Lower lobe of right lung (tissue), 2 donors: ENCODE measurements around the gene BCS1L. TPM values are rescaled to one million over a fixed set of nuclear protein-coding genes. Genes with fewer than 3 reads are reported as not detected.

Experiments used
- ATAC-seq, 2 donors: fragments of 200-7000 bp; cut with Tn5 transposase; one replicate each; pipeline ENCODE4 v1.9.1; 2020 to 2022; ENCODE audit warnings: mild to moderate bottlenecking in 2 of 2, moderate library complexity in 2 of 2
- DNase-seq: peaks from one replicate; pipeline ENCODE4 v3.0.0-alpha.2; 2020
- H3K27ac ChIP-seq: fragments of 200-600 bp; one replicate; pipeline ENCODE4 v1.8.0; 2022
- H3K27me3 ChIP-seq: fragments of 200-600 bp; one replicate; pipeline ENCODE4 v1.8.0; 2022; ENCODE audit warnings: low read depth
- H3K36me3 ChIP-seq: fragments of 200-600 bp; one replicate; pipeline ENCODE4 v1.8.0; 2022; ENCODE audit warnings: mild to moderate bottlenecking
- H3K4me1 ChIP-seq: fragments of 200-600 bp; one replicate; pipeline ENCODE4 v1.8.0; 2022
- H3K4me3 ChIP-seq: fragments of 200-600 bp; one replicate; pipeline ENCODE4 v1.8.0; 2022; ENCODE audit warnings: mild to moderate bottlenecking
- H3K9me3 ChIP-seq: fragments of 200-600 bp; one replicate; pipeline ENCODE4 v1.8.0; 2022
- CTCF ChIP-seq: fragments of 200-600 bp; IDR thresholded peaks from one replicate; pipeline ENCODE4 v1.8.0; 2022; ENCODE audit warnings: antibody characterized with exemption, mild to moderate bottlenecking
- intact Hi-C: fragments of 100-400 bp; cut with DNase I; formaldehyde crosslinking; loops from one replicate; pipeline ENCODE4 v1.11.0; 2022
- total RNA-seq: library from RNA; stranded (reverse); fragmentation: NEBNext Ultra II Directional; extraction: Animal tissue kit (Norgen Biotek cat#: 25700); gene quantifications from one replicate; pipeline ENCODE4 v1.2.1, GENCODE V29; 2021
- donor health status: DM: no; HTN: yes; CAD: no; lungs with severe emphysema.

Gene BCS1L
- total RNA-seq, 1 donor from 2014 or later, result 26.7 TPM

GRCh38 chr2:218642121-218642656, 17.3 kb upstream of the BCS1L start:
- no peak for TF ChIP-seq CTCF
- Histone ChIP-seq H3K4me1 (no peaks in the 10 kb centered on the region), H3K36me3 (peaks cover 96% of the 10 kb centered on the region), H3K27ac (no peak overlapping the region), H3K4me3 (no peak overlapping the region), H3K9me3 (no peaks in the 10 kb centered on the region), H3K27me3 (no peaks in the 10 kb centered on the region)
- ATAC-seq, result peak in 1 of 2 donors; percentile 17
- DNase-seq, result no peak
- intact Hi-C loops, result no loop called here

- H3K27ac ChIP-seq, result no peak overlapping the region
- intact Hi-C loops, result no loop called here
- DNase-seq, result no peak
- ATAC-seq, result peak in 1 of 2 donors; percentile 25
- no peaks in the 10 kb centered on the region for H3K4me1 ChIP-seq
- H3K36me3 ChIP-seq, result peaks cover 96% of the 10 kb centered on the region
- no peaks in the 10 kb centered on the region for H3K9me3 ChIP-seq
- H3K4me3 ChIP-seq, result no peak overlapping the region
- TF ChIP-seq CTCF, result no peak
- no peaks in the 10 kb centered on the region for H3K27me3 ChIP-seq
Observed at GRCh38 chr2:218642786-218643185, 16.7 kb upstream of the BCS1L start.

GRCh38 chr2:218643751-218644310, 15.7 kb upstream of the BCS1L start:
- DNase-seq (no peak), ATAC-seq (no peak)
- Histone ChIP-seq H3K36me3 (peaks cover 96% of the 10 kb centered on the region), H3K27ac (no peak overlapping the region), H3K27me3 (no peaks in the 10 kb centered on the region), H3K9me3 (no peaks in the 10 kb centered on the region), H3K4me1 (no peaks in the 10 kb centered on the region), H3K4me3 (no peak overlapping the region)
- intact Hi-C loops, result no loop called here
- TF ChIP-seq CTCF, result no peak

- ATAC-seq (no peak), DNase-seq (no peak)
- no peaks in the 10 kb centered on the region for H3K4me1 ChIP-seq
- intact Hi-C loops, result no loop called here
- H3K36me3 ChIP-seq, result peaks cover 96% of the 10 kb centered on the region
- TF ChIP-seq CTCF, result no peak
- H3K27me3 ChIP-seq, result no peaks in the 10 kb centered on the region
- H3K27ac ChIP-seq, result no peak overlapping the region
- no peak overlapping the region for H3K4me3 ChIP-seq
- no peaks in the 10 kb centered on the region for H3K9me3 ChIP-seq
Observed at GRCh38 chr2:218644721-218645120, 14.8 kb upstream of the BCS1L start.

GRCh38 chr2:218645126-218645525, 14.4 kb upstream of the BCS1L start:
- H3K9me3 ChIP-seq, result no peaks in the 10 kb centered on the region
- H3K4me3 ChIP-seq, result no peak overlapping the region
- intact Hi-C loops, result no loop called here
- peaks cover 96% of the 10 kb centered on the region for H3K36me3 ChIP-seq
- DNase-seq (no peak), ATAC-seq (no peak)
- TF ChIP-seq CTCF, result no peak
- no peaks in the 10 kb centered on the region for H3K4me1 ChIP-seq
- no peaks in the 10 kb centered on the region for H3K27me3 ChIP-seq
- no peak overlapping the region for H3K27ac ChIP-seq
